Measurements from ENCODE around the gene EMC9. TPM values are rescaled to one million over a fixed set of nuclear protein-coding genes. Genes with fewer than 3 reads are reported as not detected.

Gene EMC9, protein sequence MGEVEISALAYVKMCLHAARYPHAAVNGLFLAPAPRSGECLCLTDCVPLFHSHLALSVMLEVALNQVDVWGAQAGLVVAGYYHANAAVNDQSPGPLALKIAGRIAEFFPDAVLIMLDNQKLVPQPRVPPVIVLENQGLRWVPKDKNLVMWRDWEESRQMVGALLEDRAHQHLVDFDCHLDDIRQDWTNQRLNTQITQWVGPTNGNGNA
- total RNA-seq: 23.8 TPM

DNA sequence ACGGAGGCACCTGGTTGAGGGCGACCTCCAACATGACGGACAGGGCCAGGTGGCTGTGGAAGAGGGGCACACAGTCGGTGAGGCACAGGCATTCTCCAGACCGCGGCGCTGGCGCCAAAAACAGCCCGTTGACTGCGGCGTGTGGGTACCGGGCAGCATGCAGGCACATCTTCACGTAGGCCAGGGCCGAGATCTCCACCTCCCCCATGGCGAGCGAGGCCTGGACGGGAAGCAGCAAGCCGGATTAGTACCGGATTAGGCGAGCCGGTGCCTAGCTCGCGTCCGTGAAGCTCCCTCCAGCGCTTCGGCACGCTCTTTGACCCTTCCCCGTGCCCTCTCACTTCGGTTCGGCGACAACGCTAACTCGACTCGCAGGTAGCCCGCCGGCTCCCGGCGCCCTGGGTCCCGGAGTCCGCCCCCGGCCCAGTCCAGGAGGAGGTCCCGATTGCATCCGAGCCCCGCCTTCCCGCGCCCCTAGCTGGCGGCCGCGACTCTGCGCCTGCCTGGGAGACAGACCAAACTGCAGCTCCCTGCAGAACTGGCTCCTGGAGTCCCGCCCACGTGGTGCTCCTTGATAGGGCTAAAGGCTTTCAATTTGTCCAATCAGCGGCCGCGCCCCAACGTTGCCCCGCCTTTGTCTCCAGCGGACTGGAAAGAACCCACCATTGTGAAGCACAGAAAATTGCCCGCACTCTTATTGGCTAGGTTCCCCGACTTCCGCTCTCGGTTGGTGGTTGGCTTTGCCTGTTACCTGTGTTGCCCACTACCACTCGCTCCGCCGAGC lies at the start of gene EMC9:
Gene EMC9, minus strand, starts transcription at position 495 of the 784 bp plus-strand sequence. Its CDS starts 287 bp downstream, at position 208.
- intact Hi-C loops (cut with DNase I): loop anchor here (2.0 kb wide), 1 partner anchor 26 kb away; the partner anchor contains the start of genes DCAF11 and NRL
- DNase-seq (ENCODE audit: extremely low spot score in 2 of 2): peak; percentile 99 to 100
- peaks cover 0 to 22% of the 10 kb centered on the region in 2 donors for H3K36me3 ChIP-seq
- peak within 1 kb of the TSS; percentile 84 for H3K27ac ChIP-seq
- peak within 1 kb of the TSS; percentile 68 to 94 for H3K4me3 ChIP-seq
- H3K9me3 ChIP-seq: no peaks in the 10 kb centered on the region
- H3K27me3 ChIP-seq: no peaks in the 10 kb centered on the region
- H3K4me1 ChIP-seq: peaks cover 63% of the 10 kb centered on the region
- TF ChIP-seq, protein P1, sequence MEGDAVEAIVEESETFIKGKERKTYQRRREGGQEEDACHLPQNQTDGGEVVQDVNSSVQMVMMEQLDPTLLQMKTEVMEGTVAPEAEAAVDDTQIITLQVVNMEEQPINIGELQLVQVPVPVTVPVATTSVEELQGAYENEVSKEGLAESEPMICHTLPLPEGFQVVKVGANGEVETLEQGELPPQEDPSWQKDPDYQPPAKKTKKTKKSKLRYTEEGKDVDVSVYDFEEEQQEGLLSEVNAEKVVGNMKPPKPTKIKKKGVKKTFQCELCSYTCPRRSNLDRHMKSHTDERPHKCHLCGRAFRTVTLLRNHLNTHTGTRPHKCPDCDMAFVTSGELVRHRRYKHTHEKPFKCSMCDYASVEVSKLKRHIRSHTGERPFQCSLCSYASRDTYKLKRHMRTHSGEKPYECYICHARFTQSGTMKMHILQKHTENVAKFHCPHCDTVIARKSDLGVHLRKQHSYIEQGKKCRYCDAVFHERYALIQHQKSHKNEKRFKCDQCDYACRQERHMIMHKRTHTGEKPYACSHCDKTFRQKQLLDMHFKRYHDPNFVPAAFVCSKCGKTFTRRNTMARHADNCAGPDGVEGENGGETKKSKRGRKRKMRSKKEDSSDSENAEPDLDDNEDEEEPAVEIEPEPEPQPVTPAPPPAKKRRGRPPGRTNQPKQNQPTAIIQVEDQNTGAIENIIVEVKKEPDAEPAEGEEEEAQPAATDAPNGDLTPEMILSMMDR (IDR thresholded peaks at IDR 0.05): peak in 1 of 3 experiments; percentile 52
- TF ChIP-seq POLR2A (IDR thresholded peaks at IDR 0.05): peak in 1 of 2 donors; percentile 73
- TF ChIP-seq POLR2AphosphoS5 (IDR thresholded peaks at IDR 0.05; ENCODE audit: insufficient read depth in 1 of 2, low read depth in 1 of 2): peak; percentile 94 to 96

DNA sequence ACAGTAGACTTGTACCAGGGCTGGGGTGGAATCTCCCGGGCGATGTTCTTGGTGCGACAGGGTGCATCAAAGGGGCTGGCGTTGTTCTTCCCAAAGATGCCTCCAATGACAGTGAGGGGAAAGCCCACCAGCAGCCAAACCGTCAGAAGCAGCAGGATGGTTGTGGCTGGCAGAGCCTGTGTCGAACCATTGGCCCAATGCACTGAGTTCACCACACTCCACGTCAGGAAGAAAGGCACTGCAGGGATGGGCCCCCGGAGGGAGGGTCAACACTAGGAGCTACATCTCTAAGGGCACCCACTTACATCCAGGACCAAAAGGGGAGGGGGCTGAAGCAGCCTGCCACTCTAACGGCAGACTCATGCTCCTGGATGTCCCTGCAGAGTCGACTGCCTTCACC lies 49.0 kb upstream of the EMC9 start:
- Histone ChIP-seq H3K27me3 (no peaks in the 10 kb centered on the region), H3K27ac (no peak overlapping the region), H3K36me3 (peaks cover 0 to 26% of the 10 kb centered on the region in 2 donors), H3K4me1 (peaks cover 26% of the 10 kb centered on the region), H3K9me3 (no peaks in the 10 kb centered on the region), H3K4me3 (no peak overlapping the region)
- intact Hi-C loops (cut with DNase I): no loop called here
- TF ChIP-seq POLR2A (IDR thresholded peaks at IDR 0.05) (no peak), POLR2AphosphoS5 (IDR thresholded peaks at IDR 0.05; ENCODE audit: insufficient read depth in 1 of 2, low read depth in 1 of 2) (no peak)
- TF ChIP-seq, protein P1 (IDR thresholded peaks at IDR 0.05): no peak
- no peak for DNase-seq (ENCODE audit: extremely low spot score in 2 of 2)

DNA sequence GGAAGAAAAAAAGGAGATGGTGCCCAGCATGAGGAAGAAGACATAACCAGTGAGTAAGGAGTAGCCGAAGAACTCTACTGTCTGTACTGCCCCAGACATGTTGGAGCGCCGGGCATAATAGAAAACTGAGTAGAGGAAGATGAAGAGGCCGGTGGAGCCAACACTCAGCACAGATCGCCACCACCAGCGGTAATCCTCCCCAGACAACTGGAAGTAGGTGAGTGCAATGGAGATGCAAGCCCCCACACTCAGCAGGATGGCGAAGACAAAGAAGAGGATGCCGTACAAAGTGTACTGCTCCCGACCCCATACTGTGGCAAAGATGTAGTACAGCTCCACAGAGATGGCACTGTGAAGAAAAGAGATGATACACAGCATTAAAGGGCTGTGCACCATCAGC lies 48.1 kb upstream of the EMC9 start:
- Histone ChIP-seq H3K4me3 (no peak overlapping the region), H3K4me1 (peaks cover 21% of the 10 kb centered on the region), H3K27me3 (no peaks in the 10 kb centered on the region), H3K36me3 (peaks cover 0 to 36% of the 10 kb centered on the region in 2 donors), H3K9me3 (no peaks in the 10 kb centered on the region), H3K27ac (no peak overlapping the region)
- intact Hi-C loops (cut with DNase I): no loop called here
- TF ChIP-seq POLR2A (IDR thresholded peaks at IDR 0.05) (no peak), POLR2AphosphoS5 (IDR thresholded peaks at IDR 0.05; ENCODE audit: insufficient read depth in 1 of 2, low read depth in 1 of 2) (no peak)
- TF ChIP-seq, protein P1 (IDR thresholded peaks at IDR 0.05): no peak
- DNase-seq (ENCODE audit: extremely low spot score in 2 of 2): no peak

DNA sequence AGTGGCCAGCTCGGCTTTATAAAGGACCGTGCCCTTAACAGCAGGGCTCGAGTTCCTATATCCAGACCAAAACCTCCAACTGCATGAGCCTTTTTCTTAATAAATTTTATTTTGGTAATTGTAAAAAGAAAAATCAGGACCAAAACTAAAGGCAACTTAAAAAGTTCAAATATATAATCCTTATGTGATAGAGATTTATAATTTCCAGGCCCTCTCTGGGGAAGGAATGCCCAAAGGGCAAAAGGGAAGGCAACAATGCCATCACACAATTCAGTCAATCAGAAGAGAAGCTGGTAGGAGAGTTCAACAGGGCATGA lies 47.6 kb upstream of the EMC9 start:
- no peak for DNase-seq (ENCODE audit: extremely low spot score in 2 of 2)
- Histone ChIP-seq H3K4me1 (peaks cover 17% of the 10 kb centered on the region), H3K27ac (no peak overlapping the region), H3K4me3 (peak overlapping the region; percentile 50 to 82), H3K36me3 (peaks cover 0 to 40% of the 10 kb centered on the region in 2 donors), H3K27me3 (no peaks in the 10 kb centered on the region), H3K9me3 (no peaks in the 10 kb centered on the region)
- intact Hi-C loops (cut with DNase I): no loop called here
- TF ChIP-seq POLR2AphosphoS5 (IDR thresholded peaks at IDR 0.05; ENCODE audit: insufficient read depth in 1 of 2, low read depth in 1 of 2) (no peak), POLR2A (IDR thresholded peaks at IDR 0.05) (no peak)
- TF ChIP-seq, protein P1 (IDR thresholded peaks at IDR 0.05): no peak

Measured in vagina (tissue), 2 donors.